Measurements from ENCODE around the gene MLLT10.

The MLLT10 gene

GRCh38 chr10:21488957-21489446 lies 45.0 kb upstream of the MLLT10 start:
- TF ChIP-seq, protein P1, sequence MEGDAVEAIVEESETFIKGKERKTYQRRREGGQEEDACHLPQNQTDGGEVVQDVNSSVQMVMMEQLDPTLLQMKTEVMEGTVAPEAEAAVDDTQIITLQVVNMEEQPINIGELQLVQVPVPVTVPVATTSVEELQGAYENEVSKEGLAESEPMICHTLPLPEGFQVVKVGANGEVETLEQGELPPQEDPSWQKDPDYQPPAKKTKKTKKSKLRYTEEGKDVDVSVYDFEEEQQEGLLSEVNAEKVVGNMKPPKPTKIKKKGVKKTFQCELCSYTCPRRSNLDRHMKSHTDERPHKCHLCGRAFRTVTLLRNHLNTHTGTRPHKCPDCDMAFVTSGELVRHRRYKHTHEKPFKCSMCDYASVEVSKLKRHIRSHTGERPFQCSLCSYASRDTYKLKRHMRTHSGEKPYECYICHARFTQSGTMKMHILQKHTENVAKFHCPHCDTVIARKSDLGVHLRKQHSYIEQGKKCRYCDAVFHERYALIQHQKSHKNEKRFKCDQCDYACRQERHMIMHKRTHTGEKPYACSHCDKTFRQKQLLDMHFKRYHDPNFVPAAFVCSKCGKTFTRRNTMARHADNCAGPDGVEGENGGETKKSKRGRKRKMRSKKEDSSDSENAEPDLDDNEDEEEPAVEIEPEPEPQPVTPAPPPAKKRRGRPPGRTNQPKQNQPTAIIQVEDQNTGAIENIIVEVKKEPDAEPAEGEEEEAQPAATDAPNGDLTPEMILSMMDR (IDR thresholded peaks at IDR 0.05; ENCODE audit: low read length): no peak
- TF ChIP-seq EZH2 (IDR thresholded peaks at IDR 0.05; ENCODE audit: borderline replicate concordance, low read length): no peak
- H3K9me2 ChIP-seq (ENCODE audit: low read depth, low read length): no peaks in the 10 kb centered on the region
- no peak overlapping the region for H3K9ac ChIP-seq (ENCODE audit: low read length)
- H3K27ac ChIP-seq (ENCODE audit: low read depth, low read length, poor library complexity, severe bottlenecking): no peak overlapping the region
- H3K4me3 ChIP-seq (ENCODE audit: low read depth, low read length, poor library complexity, severe bottlenecking): no peak overlapping the region
- H3K4me1 ChIP-seq (ENCODE audit: insufficient read depth, low read length, severe bottlenecking): no peaks in the 10 kb centered on the region
- no peaks in the 10 kb centered on the region for H3K36me3 ChIP-seq (ENCODE audit: insufficient read depth, low read length)
- H4K20me1 ChIP-seq (ENCODE audit: insufficient read depth, low read length): no peaks in the 10 kb centered on the region
- no peaks in the 10 kb centered on the region for H3K27me3 ChIP-seq (ENCODE audit: insufficient read depth, low read length)
- no peaks in the 10 kb centered on the region for H3K79me2 ChIP-seq (ENCODE audit: insufficient read depth, low read length)
- H3K9me3 ChIP-seq (ENCODE audit: low read length): no peaks in the 10 kb centered on the region
- H3K4me2 ChIP-seq (ENCODE audit: low read length): no peak overlapping the region
- no peak overlapping the region for H2AFZ ChIP-seq (ENCODE audit: low read length)
- no peaks in the 10 kb centered on the region for H3F3A ChIP-seq (ENCODE audit: insufficient read depth, low read length)

- Histone ChIP-seq H3F3A (ENCODE audit: insufficient read depth, low read length) (no peaks in the 10 kb centered on the region), H3K4me1 (ENCODE audit: insufficient read depth, low read length, severe bottlenecking) (peaks cover 11% of the 10 kb centered on the region), H3K9me3 (ENCODE audit: low read length) (no peaks in the 10 kb centered on the region), H3K4me3 (ENCODE audit: low read depth, low read length, poor library complexity, severe bottlenecking) (no peak overlapping the region), H3K9me2 (ENCODE audit: low read depth, low read length) (no peaks in the 10 kb centered on the region), H3K9ac (ENCODE audit: low read length) (no peak overlapping the region), H2AFZ (ENCODE audit: low read length) (no peak overlapping the region), H3K27me3 (ENCODE audit: insufficient read depth, low read length) (no peaks in the 10 kb centered on the region), H3K4me2 (ENCODE audit: low read length) (no peak overlapping the region), H4K20me1 (ENCODE audit: insufficient read depth, low read length) (no peaks in the 10 kb centered on the region), H3K79me2 (ENCODE audit: insufficient read depth, low read length) (no peaks in the 10 kb centered on the region), H3K27ac (ENCODE audit: low read depth, low read length, poor library complexity, severe bottlenecking) (no peak overlapping the region), H3K36me3 (ENCODE audit: insufficient read depth, low read length) (no peaks in the 10 kb centered on the region)
- TF ChIP-seq, protein P1 (IDR thresholded peaks at IDR 0.05; ENCODE audit: low read length): no peak
- TF ChIP-seq EZH2 (IDR thresholded peaks at IDR 0.05; ENCODE audit: borderline replicate concordance, low read length): no peak
Measured at GRCh38 chr10:21490028-21490710, 43.9 kb upstream of the MLLT10 start.

- no peak overlapping the region for H3K27ac ChIP-seq (ENCODE audit: low read depth, low read length, poor library complexity, severe bottlenecking)
- no peaks in the 10 kb centered on the region for H3K27me3 ChIP-seq (ENCODE audit: insufficient read depth, low read length)
- H3K9me2 ChIP-seq (ENCODE audit: low read depth, low read length): no peaks in the 10 kb centered on the region
- no peak overlapping the region for H2AFZ ChIP-seq (ENCODE audit: low read length)
- H3K4me2 ChIP-seq (ENCODE audit: low read length): no peak overlapping the region
- no peak for TF ChIP-seq EZH2 (IDR thresholded peaks at IDR 0.05; ENCODE audit: borderline replicate concordance, low read length)
- H3K4me3 ChIP-seq (ENCODE audit: low read depth, low read length, poor library complexity, severe bottlenecking): no peak overlapping the region
- no peaks in the 10 kb centered on the region for H4K20me1 ChIP-seq (ENCODE audit: insufficient read depth, low read length)
- H3K9ac ChIP-seq (ENCODE audit: low read length): no peak overlapping the region
- peaks cover 15% of the 10 kb centered on the region for H3K4me1 ChIP-seq (ENCODE audit: insufficient read depth, low read length, severe bottlenecking)
- no peaks in the 10 kb centered on the region for H3K9me3 ChIP-seq (ENCODE audit: low read length)
- H3F3A ChIP-seq (ENCODE audit: insufficient read depth, low read length): no peaks in the 10 kb centered on the region
- H3K79me2 ChIP-seq (ENCODE audit: insufficient read depth, low read length): no peaks in the 10 kb centered on the region
- no peaks in the 10 kb centered on the region for H3K36me3 ChIP-seq (ENCODE audit: insufficient read depth, low read length)
Measured at GRCh38 chr10:21490711-21491105, 43.3 kb upstream of the MLLT10 start.

DNA sequence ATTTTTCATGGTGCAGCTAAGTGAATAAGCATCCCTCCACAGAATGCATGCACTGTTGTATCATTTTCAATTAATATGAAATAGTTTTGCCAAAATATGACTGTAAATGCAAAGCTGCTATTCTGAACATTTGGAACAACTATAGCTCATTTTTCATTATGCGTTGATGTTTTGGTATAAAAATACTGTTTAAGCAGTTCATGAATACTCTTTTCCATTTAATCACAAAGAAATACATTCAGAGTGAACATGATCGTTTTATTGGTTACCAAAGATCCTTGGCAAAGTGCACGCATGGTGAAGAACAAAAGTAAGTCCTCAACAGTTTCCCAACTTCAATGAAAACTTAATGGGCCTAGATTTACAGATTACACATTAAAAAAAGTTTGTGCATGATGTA lies 41.6 kb upstream of the MLLT10 start:
- no peak overlapping the region for H3K4me3 ChIP-seq (ENCODE audit: low read depth, low read length, poor library complexity, severe bottlenecking)
- no peaks in the 10 kb centered on the region for H4K20me1 ChIP-seq (ENCODE audit: insufficient read depth, low read length)
- no peaks in the 10 kb centered on the region for H3K9me2 ChIP-seq (ENCODE audit: low read depth, low read length)
- no peak overlapping the region for H3K9ac ChIP-seq (ENCODE audit: low read length)
- H3K36me3 ChIP-seq (ENCODE audit: insufficient read depth, low read length): no peaks in the 10 kb centered on the region
- H3F3A ChIP-seq (ENCODE audit: insufficient read depth, low read length): no peaks in the 10 kb centered on the region
- no peak overlapping the region for H3K27ac ChIP-seq (ENCODE audit: low read depth, low read length, poor library complexity, severe bottlenecking)
- H3K27me3 ChIP-seq (ENCODE audit: insufficient read depth, low read length): no peaks in the 10 kb centered on the region
- H3K4me1 ChIP-seq (ENCODE audit: insufficient read depth, low read length, severe bottlenecking): peaks cover 23% of the 10 kb centered on the region
- no peak overlapping the region for H3K4me2 ChIP-seq (ENCODE audit: low read length)
- H3K9me3 ChIP-seq (ENCODE audit: low read length): no peaks in the 10 kb centered on the region
- no peaks in the 10 kb centered on the region for H3K79me2 ChIP-seq (ENCODE audit: insufficient read depth, low read length)
- TF ChIP-seq EZH2 (IDR thresholded peaks at IDR 0.05; ENCODE audit: borderline replicate concordance, low read length): no peak
- TF ChIP-seq, protein P1 (IDR thresholded peaks at IDR 0.05; ENCODE audit: low read length): no peak
- H2AFZ ChIP-seq (ENCODE audit: low read length): no peak overlapping the region
